GM10266 (cell line): ENCODE data around the gene CCDC178.

Experiments
- DNase-seq: peaks from one replicate; pipeline ENCODE4 v3.0.0; 2012; ENCODE audit errors: extremely low spot score
- TF ChIP-seq, protein P1 (sequence below): IDR thresholded peaks from 2 replicates; pipeline ENCODE4 v1.5.1; 2012; ENCODE audit warnings: mild to moderate bottlenecking, low read depth; ENCODE audit not compliant: control insufficient read depth, insufficient read depth; ENCODE audit errors: missing control alignments

Gene CCDC178

DNA sequence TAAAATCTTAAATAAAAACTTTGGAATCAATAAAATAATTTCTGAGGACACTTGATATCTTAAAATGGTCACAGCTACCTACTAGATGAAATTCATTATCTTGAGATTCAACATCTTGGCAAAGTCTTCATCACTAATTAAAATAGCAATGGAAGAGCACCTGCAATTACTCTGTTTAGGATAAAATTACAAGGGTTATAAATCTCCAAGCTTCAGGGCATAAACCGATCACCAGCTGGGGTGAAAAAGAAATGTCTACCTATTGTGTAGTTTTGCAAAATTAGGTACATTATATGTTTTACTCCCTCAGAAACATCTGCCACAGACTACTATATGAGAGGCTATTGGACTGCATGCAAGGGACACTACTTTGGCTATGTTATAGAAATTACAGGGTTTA lies 327.1 kb downstream of the CCDC178 start:
- DNase-seq, result no peak

DNA sequence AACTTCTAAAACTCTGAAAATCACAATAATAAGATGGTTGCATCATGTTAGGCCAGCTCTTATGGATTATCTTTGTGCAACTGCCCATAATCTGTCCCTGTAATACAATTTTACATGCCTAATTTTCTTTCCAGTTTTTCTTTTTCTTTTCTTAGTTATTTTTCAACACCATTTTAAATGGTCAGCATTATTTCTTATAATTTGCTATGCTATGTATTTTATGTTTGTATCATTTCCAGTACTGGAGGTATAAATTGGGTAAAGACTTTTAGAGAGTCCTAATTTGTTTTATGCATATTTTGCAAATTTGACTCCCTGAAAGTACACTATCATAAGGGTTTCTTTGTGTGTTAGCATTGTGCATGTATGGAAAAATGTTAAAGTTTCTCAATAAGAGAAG lies 333.0 kb downstream of the CCDC178 start:
- TF ChIP-seq, protein P1, sequence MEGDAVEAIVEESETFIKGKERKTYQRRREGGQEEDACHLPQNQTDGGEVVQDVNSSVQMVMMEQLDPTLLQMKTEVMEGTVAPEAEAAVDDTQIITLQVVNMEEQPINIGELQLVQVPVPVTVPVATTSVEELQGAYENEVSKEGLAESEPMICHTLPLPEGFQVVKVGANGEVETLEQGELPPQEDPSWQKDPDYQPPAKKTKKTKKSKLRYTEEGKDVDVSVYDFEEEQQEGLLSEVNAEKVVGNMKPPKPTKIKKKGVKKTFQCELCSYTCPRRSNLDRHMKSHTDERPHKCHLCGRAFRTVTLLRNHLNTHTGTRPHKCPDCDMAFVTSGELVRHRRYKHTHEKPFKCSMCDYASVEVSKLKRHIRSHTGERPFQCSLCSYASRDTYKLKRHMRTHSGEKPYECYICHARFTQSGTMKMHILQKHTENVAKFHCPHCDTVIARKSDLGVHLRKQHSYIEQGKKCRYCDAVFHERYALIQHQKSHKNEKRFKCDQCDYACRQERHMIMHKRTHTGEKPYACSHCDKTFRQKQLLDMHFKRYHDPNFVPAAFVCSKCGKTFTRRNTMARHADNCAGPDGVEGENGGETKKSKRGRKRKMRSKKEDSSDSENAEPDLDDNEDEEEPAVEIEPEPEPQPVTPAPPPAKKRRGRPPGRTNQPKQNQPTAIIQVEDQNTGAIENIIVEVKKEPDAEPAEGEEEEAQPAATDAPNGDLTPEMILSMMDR, result no peak
- no peak for DNase-seq

More for the DNA sequence above, 327.1 kb downstream of the CCDC178 start:
- TF ChIP-seq, protein P1, result no peak

DNA sequence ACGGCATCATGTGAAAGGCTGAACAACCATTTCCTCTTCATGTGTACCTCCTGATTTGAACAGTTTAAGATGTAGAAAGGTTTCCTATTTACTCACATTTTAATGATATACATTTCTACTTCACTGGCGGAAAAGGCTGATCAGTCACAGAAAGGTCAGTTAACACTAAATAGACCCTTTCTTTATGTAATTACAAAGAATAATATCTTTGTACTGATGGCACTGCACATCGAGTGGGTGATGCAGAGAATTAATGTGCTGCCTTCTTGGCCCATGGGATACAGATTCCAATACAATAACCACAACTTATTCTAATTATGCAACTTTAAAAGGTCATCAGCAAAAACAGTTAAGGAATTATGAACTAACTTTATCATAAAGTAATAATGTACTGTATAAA lies 339.2 kb downstream of the CCDC178 start:
- TF ChIP-seq, protein P1, result no peak

DNA sequence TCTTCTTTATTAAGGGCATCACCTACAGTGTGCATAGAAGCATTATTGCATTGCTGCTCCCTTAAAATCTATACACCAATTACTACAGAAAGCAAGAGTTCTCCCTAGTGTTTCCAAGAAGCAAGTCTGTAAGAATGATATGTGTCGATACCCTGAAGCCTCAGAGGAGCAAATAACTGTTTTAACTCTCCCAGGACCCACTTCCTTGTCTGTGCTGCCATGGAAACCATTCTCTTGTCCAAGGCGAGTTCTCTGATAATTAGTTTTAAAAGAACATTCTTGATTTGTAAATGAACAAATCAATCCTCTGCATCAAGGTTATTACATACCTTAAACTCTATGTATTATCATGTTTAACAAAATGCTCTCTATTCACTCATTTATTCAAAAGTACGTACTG lies 340.9 kb downstream of the CCDC178 start:
- no peak for DNase-seq
- TF ChIP-seq, protein P1, result no peak

More for the DNA sequence above, 339.2 kb downstream of the CCDC178 start:
- DNase-seq, result no peak

DNA sequence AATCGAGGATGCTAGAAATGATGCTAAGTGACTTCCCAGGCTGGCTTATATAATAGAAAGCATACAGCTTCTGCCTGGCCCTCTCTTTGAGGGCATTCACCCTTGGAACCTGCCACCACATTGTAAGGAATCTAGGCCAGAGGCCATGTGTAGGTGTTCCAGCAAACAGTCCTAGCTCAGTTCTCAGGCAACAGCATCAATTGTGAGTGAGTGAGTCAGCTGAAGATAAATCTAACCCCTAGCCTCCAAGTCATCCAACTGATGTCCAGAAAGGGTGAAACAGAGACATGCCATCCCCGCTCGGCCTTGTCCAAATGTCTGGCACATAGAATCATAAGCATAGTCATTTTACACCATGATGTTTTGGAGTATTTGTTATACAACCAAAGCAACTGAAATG lies 343.4 kb downstream of the CCDC178 start:
- TF ChIP-seq, protein P1, result no peak
- DNase-seq, result no peak

DNA sequence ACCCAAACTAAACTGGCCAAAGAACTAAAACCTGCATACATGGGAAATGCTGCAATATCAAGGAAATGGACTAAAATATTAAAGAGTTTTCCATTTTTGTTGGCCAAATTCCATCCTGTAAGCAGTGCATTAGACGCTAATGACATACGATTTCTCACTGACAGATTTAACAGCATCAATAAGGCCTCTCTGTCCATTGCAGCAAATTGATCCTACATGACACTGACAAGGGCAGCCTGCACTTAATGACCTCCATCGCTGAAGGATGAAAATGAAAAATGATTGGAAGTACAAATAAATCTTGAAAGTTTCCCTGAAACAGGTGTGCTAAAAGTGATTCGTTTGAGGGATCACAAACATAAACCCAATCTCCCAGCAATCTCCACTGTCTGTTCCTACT lies 350.1 kb downstream of the CCDC178 start:
- TF ChIP-seq, protein P1, result no peak
- no peak for DNase-seq

DNA sequence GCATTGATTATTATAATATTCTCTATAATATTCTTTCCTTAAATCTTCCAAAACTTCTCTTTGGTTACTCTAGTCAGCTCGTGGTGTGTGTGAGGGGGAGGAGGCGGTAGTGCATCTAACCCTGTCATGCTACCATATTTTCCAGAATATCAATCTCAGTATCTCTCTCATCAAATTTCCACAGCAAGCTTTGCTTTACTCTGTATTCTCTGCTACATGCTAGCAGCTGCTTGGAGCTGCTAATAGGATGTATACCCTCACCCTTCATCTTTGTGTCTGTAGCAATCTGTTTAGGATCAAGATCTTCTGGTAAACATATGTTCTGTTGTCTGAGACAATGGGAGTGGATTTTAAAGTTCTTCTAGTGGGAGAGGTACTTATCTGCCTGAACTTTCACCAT lies 363.9 kb downstream of the CCDC178 start:
- no peak for DNase-seq
- TF ChIP-seq, protein P1, result no peak

DNA sequence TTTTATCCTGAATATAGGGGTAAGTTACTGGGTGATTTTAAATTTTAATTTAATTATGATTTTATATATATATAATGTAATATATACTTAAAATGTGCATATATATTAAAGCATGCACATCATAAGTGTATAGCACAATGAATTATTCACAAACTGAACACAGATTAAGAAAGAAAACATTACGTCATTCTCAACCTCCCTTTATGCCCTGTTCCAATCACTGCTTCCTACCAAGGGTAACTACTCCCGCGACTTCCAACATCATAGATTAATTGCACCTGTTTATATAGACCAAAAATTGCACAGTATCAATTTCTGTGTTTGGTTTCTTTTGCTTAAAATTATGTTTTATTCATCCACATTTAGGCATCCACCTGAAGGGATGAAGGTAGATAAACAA lies 366.4 kb downstream of the CCDC178 start:
- DNase-seq, result no peak
- TF ChIP-seq, protein P1, result no peak
